AG10803 (cell line): ENCODE data around the gene HS3ST4.

ENCODE experiments used
- DNase-seq: peaks from one replicate; pipeline ENCODE4 v3.0.0; 2010; ENCODE audit warnings: low read depth
- H3K4me3 ChIP-seq: 2 replicates; pipeline ENCODE4 v1.5.1; 2011; ENCODE audit warnings: mild to moderate bottlenecking, low read length, control low read depth
- TF ChIP-seq, protein P1 (sequence below): conservative IDR thresholded peaks from 2 replicates; pipeline ENCODE4 v1.5.1; 2011; ENCODE audit warnings: mild to moderate bottlenecking, low read length, control low read depth, inconsistent platforms

HS3ST4 gene

DNA sequence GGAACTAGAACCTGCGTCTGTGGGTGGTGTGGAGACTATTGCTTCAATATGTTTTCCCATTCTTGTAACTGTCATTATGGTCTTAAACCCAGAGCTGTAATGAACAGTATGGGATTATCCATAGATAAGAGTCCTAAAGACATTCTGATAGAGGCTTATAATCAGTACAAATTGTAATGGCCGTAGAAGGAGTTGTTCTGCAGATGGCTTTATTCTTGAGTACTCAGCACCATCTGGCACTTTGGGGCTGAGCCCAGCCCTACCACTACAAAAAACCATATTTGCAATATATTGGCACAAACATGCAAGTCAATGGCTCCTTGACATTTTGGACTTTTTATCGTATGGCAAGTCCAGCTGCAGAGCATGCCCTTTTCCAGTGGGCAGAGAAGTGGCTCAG is 150.0 kb downstream of the HS3ST4 start:
- no peak for DNase-seq
- H3K4me3 ChIP-seq, result no peak overlapping the region
- TF ChIP-seq, protein P1, sequence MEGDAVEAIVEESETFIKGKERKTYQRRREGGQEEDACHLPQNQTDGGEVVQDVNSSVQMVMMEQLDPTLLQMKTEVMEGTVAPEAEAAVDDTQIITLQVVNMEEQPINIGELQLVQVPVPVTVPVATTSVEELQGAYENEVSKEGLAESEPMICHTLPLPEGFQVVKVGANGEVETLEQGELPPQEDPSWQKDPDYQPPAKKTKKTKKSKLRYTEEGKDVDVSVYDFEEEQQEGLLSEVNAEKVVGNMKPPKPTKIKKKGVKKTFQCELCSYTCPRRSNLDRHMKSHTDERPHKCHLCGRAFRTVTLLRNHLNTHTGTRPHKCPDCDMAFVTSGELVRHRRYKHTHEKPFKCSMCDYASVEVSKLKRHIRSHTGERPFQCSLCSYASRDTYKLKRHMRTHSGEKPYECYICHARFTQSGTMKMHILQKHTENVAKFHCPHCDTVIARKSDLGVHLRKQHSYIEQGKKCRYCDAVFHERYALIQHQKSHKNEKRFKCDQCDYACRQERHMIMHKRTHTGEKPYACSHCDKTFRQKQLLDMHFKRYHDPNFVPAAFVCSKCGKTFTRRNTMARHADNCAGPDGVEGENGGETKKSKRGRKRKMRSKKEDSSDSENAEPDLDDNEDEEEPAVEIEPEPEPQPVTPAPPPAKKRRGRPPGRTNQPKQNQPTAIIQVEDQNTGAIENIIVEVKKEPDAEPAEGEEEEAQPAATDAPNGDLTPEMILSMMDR, result no peak

DNA sequence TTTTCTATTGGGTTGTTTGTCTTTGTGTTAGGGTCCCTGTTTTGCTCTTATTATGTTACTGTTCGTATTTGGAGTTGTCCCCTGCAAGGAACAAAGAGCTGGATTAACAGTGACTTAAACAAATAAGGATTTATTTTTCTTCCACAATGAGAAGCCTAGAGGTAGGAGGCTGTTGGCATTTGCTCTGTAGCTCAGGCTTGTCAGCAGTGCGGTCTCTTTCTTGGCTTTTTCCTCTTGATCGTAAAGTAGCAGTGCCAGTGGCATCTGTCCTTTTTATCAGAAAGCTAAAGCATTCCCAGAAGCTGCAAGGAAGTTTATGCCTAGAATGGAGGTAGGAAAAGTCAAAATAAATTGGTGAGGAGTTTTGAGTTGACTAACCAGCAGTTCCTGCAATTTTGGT is 154.1 kb downstream of the HS3ST4 start:
- TF ChIP-seq, protein P1, result no peak
- no peak overlapping the region for H3K4me3 ChIP-seq
- DNase-seq, result no peak

DNA sequence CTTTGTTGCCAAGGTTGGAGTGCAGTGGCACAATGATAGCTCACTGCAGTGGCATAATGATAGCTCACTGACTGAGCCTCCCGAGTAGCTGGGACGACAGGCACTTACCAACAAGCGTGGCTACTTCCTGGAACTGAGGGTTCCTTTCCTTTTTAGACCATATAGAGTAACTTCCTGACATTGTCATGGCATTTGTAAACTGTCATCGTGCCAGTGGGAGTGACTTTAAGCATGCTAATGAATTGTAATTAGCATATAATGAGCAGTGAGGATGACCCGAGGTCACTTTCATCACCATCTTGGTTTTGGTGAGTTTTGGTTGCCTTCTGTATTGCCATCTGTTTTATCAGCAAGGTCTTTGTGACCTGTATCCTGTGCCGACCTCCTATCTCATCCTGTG is 162.4 kb downstream of the HS3ST4 start:
- no peak overlapping the region for H3K4me3 ChIP-seq
- TF ChIP-seq, protein P1, result no peak
- DNase-seq, result no peak

DNA sequence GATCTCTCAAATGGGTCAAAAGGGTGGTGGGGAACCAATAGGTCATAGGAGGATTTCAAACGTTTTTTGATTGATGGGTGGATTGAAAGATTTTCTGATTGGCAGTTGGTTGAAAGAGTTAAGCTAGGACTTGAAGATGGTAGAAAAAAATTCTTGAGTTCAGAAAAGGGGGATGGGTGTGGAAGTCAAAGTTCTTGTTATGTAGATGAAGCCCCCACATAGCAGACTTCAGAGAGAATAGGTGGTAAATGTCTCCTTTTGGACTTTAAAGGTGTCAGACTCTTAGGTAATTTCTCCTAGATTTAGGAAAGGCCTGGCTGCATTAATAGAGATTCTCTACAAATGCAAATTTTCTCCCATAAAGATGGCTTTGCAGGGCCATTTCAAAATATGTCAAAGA is 163.3 kb downstream of the HS3ST4 start:
- H3K4me3 ChIP-seq, result no peak overlapping the region
- TF ChIP-seq, protein P1, result no peak
- no peak for DNase-seq

DNA sequence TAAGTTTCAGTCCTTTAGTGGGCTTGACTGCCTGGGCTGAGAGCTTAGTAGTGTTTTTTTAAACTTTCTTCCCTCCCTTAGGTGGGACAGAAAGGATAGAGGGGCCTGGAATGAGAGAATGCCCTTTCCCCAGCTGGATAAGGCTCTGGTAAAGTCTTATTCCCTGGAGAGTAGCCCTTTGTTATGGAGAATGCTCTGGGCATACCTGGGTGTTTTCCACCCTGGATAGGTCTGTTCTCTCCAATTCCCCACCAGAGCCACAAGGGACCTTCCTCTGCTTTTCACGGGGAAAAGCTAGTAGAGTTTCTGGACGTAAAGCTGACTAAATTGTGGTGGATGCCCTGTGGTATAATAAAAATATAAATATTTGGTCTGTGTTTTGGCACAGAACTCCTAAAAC is 164.1 kb downstream of the HS3ST4 start:
- H3K4me3 ChIP-seq, result no peak overlapping the region
- no peak for DNase-seq
- TF ChIP-seq, protein P1, result no peak

DNA sequence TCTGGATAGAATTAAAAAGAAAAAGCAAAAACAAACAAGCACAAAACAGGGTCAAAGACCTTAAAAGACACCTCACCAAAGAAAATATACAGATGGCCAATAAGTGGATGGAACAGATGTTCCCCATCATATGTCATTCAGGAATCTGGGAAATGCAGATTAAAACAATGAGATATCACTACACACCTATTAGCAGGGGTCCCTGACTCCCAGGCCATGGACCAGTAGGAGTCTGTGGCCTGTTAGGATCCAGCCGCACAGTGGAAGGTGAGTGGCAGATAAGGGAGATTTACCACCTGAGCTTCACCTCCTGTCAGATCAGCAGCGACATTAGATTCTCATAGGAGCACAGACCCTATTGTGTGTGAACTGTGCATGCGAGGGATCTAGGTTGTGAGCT is 167.9 kb downstream of the HS3ST4 start:
- no peak for DNase-seq
- TF ChIP-seq, protein P1, result no peak
- no peak overlapping the region for H3K4me3 ChIP-seq

DNA sequence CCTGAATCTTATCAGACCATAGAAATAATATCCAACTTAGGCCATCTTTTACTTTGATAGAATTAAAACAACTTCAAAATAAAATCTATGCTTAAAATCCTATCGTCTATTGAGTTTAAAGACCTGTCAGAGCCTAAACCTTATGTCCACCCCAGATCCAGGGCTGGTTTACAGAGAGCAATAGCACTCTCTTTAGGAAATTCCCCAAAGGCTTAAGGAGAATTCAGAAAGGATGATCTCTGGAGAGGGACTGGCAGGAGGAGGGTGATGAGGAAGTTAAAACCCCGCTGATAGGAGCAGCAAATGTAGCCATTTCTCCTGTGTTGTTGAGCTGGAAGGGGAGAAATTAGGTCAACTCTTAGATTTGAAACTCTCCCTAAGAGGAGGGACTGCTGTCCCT is 175.3 kb downstream of the HS3ST4 start:
- TF ChIP-seq, protein P1, result no peak
- H3K4me3 ChIP-seq, result no peak overlapping the region
- DNase-seq, result no peak
